GM21825 (cell line): ENCODE measurements around the gene PTRH2.
A peak's percentile ranks its signal among the peaks of the same experiment; 100 is the strongest.
"Not testable (repeated sequence)": the region's sequence is repeated elsewhere in the genome, so short reads cannot be mapped to it uniquely, and the experiment has no call there.

Experiments
- ATAC-seq: cut with Tn5 transposase; IDR thresholded peaks from one replicate; pipeline ENCODE4 v1.9.1; 2021; ENCODE audit warnings: mild to moderate bottlenecking, moderate library complexity; ENCODE audit not compliant: unreplicated experiment

The PTRH2 gene

DNA sequence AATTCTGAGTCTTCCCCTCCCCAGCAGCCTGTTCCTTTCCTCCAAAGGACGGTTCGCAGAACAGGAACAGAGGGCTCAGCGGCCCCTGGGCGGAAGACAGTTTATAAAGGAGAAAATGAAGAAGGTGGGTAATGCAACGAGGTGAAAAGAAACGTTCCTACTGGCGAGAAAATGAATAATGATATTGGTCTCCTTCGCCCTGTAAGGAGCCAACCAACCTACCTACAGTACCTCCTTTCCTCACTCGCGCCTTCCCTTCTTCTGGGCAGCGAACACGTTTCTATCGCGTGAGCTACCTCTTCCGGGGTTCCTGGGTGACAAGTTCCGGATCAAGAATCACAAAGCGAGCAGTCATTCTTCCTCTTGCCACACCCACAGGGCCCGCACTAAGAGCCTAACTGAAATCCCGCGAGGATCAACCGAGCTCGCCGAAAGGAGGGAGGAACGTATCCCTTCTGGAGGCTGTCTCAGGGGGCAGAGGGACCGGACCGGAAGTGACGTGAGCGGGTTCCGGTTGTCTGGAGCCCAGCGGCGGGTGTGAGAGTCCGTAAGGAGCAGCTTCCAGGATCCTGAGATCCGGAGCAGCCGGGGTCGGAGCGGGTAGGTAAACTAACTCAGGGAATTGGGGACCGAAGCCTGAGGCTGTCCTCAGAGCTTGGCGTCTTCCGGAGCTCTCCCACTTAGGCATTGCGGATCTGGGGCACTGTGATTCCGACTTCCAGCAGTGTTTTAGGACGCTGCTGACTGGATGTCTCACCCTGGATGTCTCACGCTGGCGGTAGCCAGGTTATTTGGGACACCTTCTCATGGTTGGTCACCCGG is at the start of gene PTRH2, which contains the start of gene VMP1:
PTRH2 (minus strand) TSS at position 282 of the 822 bp plus-strand sequence. CDS start 9,452 bp downstream, outside the sequence.
VMP1 (plus strand) TSS at position 506 of the 822 bp plus-strand sequence. CDS start 23,793 bp downstream, outside the sequence.
- peak; percentile 97 for ATAC-seq

GRCh38 chr17:59756236-59756818 is 49.1 kb upstream of the PTRH2 start:
- no peak for ATAC-seq

DNA sequence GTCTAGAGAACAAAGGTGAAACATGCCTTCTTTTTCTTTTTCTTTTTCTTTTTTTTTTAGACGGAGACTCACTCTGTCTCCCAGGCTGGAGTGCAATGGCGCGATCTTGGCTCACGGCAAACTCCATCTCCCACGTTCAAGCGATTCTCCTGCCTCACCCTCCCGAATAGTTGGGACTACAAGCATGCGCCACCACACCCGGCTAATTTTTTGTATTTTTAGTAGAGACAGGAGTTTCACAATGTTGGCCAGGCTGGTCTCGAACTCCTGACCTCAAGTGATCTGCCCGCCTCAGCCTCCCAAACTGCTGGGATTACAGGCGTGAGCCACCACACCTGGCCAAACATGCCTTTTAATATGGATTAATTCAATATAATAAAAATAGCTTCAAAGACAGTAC is 47.8 kb upstream of the PTRH2 start:
- ATAC-seq = not testable (repeated sequence)

DNA sequence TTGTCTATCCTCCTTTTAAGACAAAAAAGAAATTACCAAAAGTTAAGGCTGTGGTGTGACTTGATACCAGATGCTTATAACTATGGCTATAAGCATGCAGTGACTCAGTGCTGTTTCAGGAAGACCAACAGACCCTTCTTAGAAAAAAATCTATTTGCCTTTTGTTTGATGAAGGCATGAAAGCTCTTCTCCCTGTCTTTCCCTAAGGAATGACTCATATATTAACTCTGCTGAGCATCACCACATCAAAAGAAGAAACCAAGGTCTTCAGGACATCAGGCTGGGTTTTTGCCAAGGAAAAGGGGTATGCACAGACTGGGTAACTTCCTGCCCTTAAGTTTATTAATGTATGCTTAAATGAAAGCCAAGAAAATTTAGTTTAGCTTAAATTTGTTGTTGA is 47.3 kb upstream of the PTRH2 start:
- ATAC-seq = no peak

GRCh38 chr17:59753522-59754467 is 46.6 kb upstream of the PTRH2 start:
- peak; percentile 73 for ATAC-seq

DNA sequence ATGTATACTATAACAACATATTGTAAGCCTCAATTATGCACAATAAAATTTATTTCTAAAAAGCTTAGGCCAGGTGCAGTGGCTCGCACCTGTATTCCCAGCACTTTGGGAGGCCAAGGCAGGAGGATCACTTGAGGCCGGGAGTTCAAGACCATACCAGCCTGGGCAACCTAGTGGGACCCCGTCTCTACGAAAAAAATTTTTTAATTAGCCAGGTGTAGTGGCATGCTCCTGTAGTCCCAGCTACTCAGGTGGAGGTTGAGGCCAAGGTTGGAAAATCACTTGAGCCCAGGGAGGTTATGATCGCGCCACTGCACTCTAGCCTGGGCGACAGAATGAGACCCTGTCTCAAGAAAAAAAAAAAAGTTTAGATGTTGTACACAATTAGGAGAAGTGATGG is 45.7 kb upstream of the PTRH2 start:
- ATAC-seq = no peak

DNA sequence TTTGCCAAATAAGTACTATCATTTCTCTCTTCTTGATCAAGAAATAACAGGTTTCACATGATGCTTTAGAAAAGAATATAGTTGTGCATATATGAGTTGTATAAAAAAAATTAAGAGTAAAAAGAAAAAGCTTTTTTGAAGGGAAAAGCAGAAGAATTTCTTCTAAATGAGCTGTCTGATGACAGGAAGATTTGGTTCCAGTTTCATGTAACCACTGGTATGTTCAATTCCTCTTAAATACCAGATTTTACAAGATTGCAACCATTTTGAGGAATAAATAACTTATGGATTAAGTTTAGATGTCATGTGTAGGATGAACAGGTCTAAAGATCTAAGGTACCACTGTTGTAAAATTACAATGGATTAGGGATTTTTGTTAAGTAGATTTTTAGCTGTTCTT is 45.2 kb upstream of the PTRH2 start:
- ATAC-seq = no peak

DNA sequence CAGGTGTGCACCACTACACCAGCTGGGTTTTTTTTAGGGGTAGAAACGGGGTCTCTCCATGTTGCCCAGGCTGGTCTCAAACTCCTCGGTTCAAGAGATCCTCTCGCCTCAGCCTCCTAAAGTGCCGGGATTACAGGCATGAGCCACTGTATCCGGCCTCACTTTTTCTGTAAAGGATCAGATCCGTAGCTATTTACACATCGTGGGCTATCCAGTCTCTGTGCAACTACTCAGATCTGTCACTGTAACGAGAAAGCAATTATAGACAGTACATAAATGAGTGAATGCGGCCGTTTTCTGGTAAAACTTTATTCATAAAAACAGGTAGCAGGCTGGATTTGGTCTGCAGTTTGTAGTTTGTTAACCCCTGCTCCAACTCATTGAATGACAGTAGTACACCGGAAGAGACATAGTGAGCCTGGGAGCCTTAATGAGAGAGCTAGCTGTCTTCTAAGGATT is 44.8 kb upstream of the PTRH2 start:
- ATAC-seq = no peak

DNA sequence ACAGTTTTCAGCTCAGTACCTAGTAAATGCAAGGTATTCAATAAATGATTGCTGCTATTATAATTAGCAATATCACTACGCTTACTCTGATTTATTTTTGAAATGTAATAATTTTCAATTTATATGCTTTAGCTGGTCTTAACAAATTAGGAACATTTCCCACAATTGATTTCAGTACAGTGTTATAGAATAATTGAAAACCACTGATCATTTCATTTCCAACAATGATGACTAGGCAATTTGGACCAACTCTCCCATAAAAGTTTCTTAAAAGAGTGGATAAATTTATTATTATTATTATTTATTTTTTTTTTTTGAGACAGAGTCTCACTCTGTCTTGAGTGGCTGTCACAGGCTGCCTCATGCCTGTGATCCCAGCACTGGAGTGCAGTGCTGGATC is 41.4 kb upstream of the PTRH2 start:
- ATAC-seq = no peak

GRCh38 chr17:59746849-59747445 is 39.7 kb upstream of the PTRH2 start:
- ATAC-seq = no peak

DNA sequence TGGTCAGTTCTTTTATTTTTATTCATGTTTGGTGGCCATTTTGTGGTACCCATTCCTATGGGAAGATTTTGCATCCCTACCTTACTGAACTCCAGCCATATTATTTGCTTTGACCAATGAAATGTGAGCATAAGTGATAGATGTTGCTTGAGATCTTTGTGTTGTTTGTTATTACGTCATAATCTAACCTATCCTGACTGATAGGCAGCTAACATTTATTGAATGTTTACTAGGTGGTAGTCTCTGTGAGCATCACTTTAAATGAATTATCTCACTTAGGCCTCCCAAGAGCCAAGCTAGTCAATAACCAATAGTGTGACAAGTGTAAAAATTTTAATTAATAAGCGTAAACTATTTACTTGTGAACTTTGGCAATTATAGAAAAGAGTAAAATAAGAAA is 37.8 kb upstream of the PTRH2 start:
- ATAC-seq = no peak

- ATAC-seq = no peak
Observed at GRCh38 chr17:59743842-59744241, 36.6 kb upstream of the PTRH2 start.

DNA sequence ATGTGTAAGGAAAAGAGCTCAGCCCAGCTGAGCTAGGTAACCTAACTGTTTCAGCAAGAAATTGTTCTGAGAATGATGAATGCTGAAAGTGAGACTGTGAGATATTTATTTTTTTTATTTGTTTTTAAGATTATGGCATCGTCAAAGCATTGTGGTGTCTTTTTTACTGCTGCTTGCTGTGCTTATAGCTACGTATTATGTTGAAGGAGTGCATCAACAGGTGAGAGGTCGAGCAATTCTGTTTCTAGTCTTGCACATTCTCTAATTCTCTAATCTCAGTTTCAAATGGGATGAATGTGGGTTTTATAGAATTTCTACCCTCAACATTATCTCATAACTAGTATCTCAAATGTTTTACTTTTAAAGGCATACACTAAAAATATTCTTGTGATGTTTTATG is 30.1 kb upstream of the PTRH2 start:
- ATAC-seq = no peak

DNA sequence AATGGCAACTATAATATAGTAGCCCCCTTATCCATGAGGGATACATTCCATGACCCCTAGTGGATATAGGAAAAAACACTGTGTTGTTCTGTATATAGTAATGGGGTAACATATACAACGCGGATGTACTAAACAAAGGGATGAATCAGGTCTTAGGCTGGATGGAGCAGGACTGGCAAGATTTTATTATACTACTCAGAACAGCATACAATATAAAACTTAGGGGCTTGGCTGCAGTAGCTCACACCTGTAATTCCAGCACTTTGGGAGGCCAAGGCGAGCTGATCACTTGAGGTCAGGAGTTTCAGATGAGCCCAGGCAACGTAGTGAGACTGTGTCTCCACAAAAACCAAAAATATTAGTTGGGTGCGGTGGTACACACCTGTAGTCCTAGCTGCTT is 27.0 kb upstream of the PTRH2 start:
- no peak for ATAC-seq

- no peak for ATAC-seq
Observed at GRCh38 chr17:59733697-59734096, 26.5 kb upstream of the PTRH2 start.

DNA sequence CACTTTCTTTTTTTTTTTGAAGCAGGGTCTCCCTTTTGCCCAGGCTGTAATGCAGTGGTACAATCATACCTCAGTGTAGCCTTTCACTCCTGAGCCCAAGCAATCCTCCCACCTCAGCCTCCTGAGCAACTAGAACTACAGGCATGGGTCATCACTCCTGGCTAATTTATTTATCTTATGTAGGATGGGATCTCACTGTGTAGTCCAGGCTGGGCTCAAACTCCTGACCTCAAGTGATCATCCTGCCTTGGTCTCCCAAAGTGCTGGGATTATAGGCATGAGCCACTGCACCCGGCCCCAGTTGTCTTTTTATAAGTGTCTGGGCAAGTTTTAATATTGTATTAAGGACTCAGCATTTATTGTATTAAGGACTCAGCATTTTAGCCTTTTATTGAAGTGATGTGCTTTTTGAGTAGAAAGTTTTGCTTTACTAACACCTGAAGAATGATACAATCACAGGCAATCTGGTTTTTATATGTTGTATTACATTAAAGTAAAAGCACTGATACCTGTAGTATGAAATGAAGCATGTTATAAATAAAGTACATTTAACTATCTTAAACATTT is 23.1 kb upstream of the PTRH2 start:
- ATAC-seq = no peak

DNA sequence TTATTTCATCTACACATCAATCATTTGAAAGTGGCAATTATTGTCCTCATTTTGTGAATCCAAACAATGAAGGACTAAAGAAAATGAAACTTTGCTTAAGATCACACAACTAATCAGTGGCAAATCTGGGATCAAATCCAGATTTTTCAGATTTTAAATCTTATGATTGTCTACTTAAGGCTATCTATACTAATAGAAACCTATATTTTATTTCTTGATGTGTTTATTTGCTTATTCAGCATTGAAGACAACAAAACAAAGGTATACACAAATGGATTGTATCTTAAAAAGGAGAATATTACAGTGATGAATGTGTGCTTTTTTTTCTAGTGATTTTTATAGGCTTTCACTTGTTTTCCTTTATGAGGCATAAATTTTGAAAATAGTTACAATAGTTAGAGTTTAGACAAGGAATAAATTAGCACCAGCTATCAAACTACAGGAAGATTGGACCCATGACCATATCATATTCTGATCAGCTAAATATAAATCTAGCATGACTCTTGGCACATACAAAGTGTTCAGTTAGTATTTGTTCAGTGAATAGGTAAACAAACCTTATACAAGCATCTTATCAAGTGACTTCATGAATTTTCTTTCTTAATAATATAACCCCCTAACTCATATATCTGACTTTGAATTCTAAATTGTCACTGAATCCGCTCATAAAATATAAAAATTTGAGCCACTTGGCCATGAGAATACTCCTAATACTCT is 20.7 kb upstream of the PTRH2 start:
- no peak for ATAC-seq

GRCh38 chr17:59725691-59726090 is 18.5 kb upstream of the PTRH2 start:
- ATAC-seq = no peak

DNA sequence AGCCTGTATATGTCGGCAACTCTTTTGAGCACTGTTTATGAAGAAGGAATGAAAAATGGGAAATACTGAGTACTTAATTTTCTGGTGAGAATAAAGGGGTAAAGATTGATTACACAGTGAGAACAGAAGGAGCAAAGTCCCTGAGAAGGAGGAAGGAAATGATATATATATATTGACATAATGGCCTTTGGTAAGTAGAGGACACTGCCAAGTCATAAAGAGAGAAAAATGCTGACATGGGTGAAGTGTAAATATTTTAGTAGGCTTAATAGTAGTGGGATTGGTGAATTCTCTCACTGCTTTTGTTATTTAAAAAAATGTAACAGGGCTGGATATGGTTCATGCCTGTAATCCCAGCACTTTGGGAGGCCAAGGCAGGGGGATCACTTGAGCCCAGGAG is 16.4 kb upstream of the PTRH2 start:
- no peak for ATAC-seq

- ATAC-seq = no peak
Observed at GRCh38 chr17:59723041-59723440, 15.8 kb upstream of the PTRH2 start.
